GM23338 (cell line): ENCODE data around the gene SLC12A3. TPM values are rescaled to one million over a fixed set of nuclear protein-coding genes. Genes with fewer than 3 reads are reported as not detected.

ENCODE experiments used
- ATAC-seq: fragments of 200-7000 bp; cut with Tn5 transposase; 3 replicates; pipeline ENCODE4 v1.9.1; 2020
- DNase-seq: peaks from one replicate; pipeline ENCODE4 v3.0.0-alpha.2; 2015; ENCODE audit warnings: low spot score
- H2AFZ ChIP-seq: fragments of 200-600 bp; sonication (generic); 2 replicates; pipeline ENCODE4 v1.8.0; 2016; ENCODE audit warnings: antibody characterized with exemption, mild to moderate bottlenecking, moderate library complexity
- H3F3A ChIP-seq: fragments of 200-600 bp; sonication (generic); replicated peaks from 2 replicates; pipeline ENCODE4 v1.8.0; 2017; ENCODE audit warnings: antibody characterized with exemption, mixed run types, low read depth
- H3K27ac ChIP-seq: fragments of 200-600 bp; sonication (generic); 2 replicates; pipeline ENCODE4 v1.6.1; 2016; ENCODE audit warnings: low read depth
- H3K27me3 ChIP-seq: fragments of 200-600 bp; sonication (generic); 2 replicates; pipeline ENCODE4 v1.8.0; 2016; ENCODE audit warnings: mild to moderate bottlenecking, mixed run types, moderate library complexity; ENCODE audit not compliant: insufficient read depth
- H3K36me3 ChIP-seq: fragments of 200-600 bp; sonication (generic); 2 replicates; pipeline ENCODE4 v1.8.0; 2016; ENCODE audit warnings: mild to moderate bottlenecking; ENCODE audit not compliant: insufficient read depth
- H3K4me1 ChIP-seq: fragments of 200-600 bp; sonication (generic); 2 replicates; pipeline ENCODE4 v1.8.0; 2016; ENCODE audit warnings: mild to moderate bottlenecking, moderate library complexity; ENCODE audit not compliant: insufficient read depth
- H3K4me2 ChIP-seq: fragments of 200-600 bp; sonication (generic); 2 replicates; pipeline ENCODE4 v1.7.1; 2017; ENCODE audit warnings: mixed run types
- H3K4me3 ChIP-seq: fragments of 200-600 bp; sonication (generic); 2 replicates; pipeline ENCODE4 v1.6.1; 2016; ENCODE audit warnings: mixed run types
- H3K79me2 ChIP-seq: fragments of 200-600 bp; sonication (generic); replicated peaks from 2 replicates; pipeline ENCODE4 v1.8.0; 2017; ENCODE audit warnings: mild to moderate bottlenecking; ENCODE audit not compliant: insufficient read depth
- H3K9me2 ChIP-seq: fragments of 200-600 bp; sonication (generic); 2 replicates; pipeline ENCODE4 v1.8.0; 2017; ENCODE audit not compliant: insufficient read depth
- H4K20me1 ChIP-seq: fragments of 200-600 bp; sonication (generic); replicated peaks from 2 replicates; pipeline ENCODE4 v1.8.0; 2017; ENCODE audit warnings: mild to moderate bottlenecking; ENCODE audit not compliant: insufficient read depth
- H3K27ac Mint-ChIP-seq: 2 replicates; pipeline ENCODE4 v1.8.0; 2020; ENCODE audit warnings: inconsistent platforms, mild to moderate bottlenecking, moderate library complexity, mixed read lengths
- H3K27me3 Mint-ChIP-seq: 3 replicates; pipeline ENCODE4 v1.8.0; 2022; ENCODE audit warnings: low read depth, mild to moderate bottlenecking, moderate library complexity, mixed read lengths, inconsistent platforms; ENCODE audit not compliant: insufficient read depth, poor library complexity
- H3K36me3 Mint-ChIP-seq: 3 replicates; pipeline ENCODE4 v1.8.0; 2021; ENCODE audit warnings: low read depth, mild to moderate bottlenecking, inconsistent platforms, moderate library complexity, mixed read lengths
- H3K4me1 Mint-ChIP-seq: 3 replicates; pipeline ENCODE4 v1.8.0; 2020; ENCODE audit warnings: mild to moderate bottlenecking, inconsistent platforms, mixed read lengths
- H3K4me3 Mint-ChIP-seq: 3 replicates; pipeline ENCODE4 v1.8.0; 2021; ENCODE audit warnings: moderate library complexity, mild to moderate bottlenecking, inconsistent platforms, mixed read lengths
- H3K9me3 Mint-ChIP-seq: 3 replicates; pipeline ENCODE4 v1.8.0; 2020; ENCODE audit warnings: moderate library complexity, mild to moderate bottlenecking, inconsistent platforms, mixed read lengths
- CREB1 ChIP-seq: fragments of 250-450 bp; sonication (Bioruptor Pico); IDR thresholded peaks from 2 replicates; pipeline ENCODE4 v1.5.0; 2020; ENCODE audit warnings: low read depth, mild to moderate bottlenecking, moderate library complexity
- ETS1 ChIP-seq: IDR thresholded peaks from 2 replicates; pipeline ENCODE4 v1.6.1; 2016; ENCODE audit warnings: antibody characterized with exemption
- EZH2 ChIP-seq: fragments of 200-600 bp; sonication (generic); IDR thresholded peaks from one replicate; pipeline ENCODE4 v1.8.0; 2017; ENCODE audit warnings: antibody characterized with exemption, mild to moderate bottlenecking, low read depth; ENCODE audit not compliant: unreplicated experiment
- EZH2phosphoT487 ChIP-seq: fragments of 200-600 bp; sonication (generic); IDR thresholded peaks from one replicate; pipeline ENCODE4 v1.8.1; 2018; ENCODE audit warnings: antibody characterized with exemption; ENCODE audit not compliant: unreplicated experiment
- JUNB ChIP-seq: IDR thresholded peaks from one replicate; pipeline ENCODE4 v1.6.1; 2016; ENCODE audit warnings: antibody characterized with exemption; ENCODE audit not compliant: unreplicated experiment
- NANOG ChIP-seq: IDR thresholded peaks from 2 replicates; pipeline ENCODE4 v1.6.1; 2016; ENCODE audit warnings: antibody characterized with exemption, borderline replicate concordance
- POLR2AphosphoS5 ChIP-seq: IDR thresholded peaks from 2 replicates; pipeline ENCODE4 v1.6.1; 2016; ENCODE audit warnings: antibody characterized with exemption, low read depth
- REST ChIP-seq: IDR thresholded peaks from one replicate; pipeline ENCODE4 v1.6.1; 2018; ENCODE audit warnings: antibody characterized with exemption; ENCODE audit not compliant: unreplicated experiment
- STAT1 ChIP-seq: IDR thresholded peaks from one replicate; pipeline ENCODE4 v1.6.1; 2016; ENCODE audit warnings: antibody characterized with exemption; ENCODE audit not compliant: unreplicated experiment
- ZNF114 ChIP-seq: fragments of 250-450 bp; sonication (Bioruptor Pico); IDR thresholded peaks from 2 replicates; pipeline ENCODE4 v1.5.0; 2020; ENCODE audit warnings: mild to moderate bottlenecking, moderate library complexity
- ZNF331 ChIP-seq: fragments of 250-450 bp; sonication (Bioruptor Pico); IDR thresholded peaks from 2 replicates; pipeline ENCODE4 v1.5.0; 2020; ENCODE audit warnings: low read depth, mild to moderate bottlenecking, moderate library complexity
- polyA plus RNA-seq: library from polyadenylated mRNA; unstranded; fragments of >200 nt; fragmentation: Nextera tagmentation; extraction: Ambion mirVana; gene quantifications from 2 replicates; pipeline ENCODE4 v1.2.1, GENCODE V29; 2016
- total RNA-seq: library from RNA; depleted of rRNA; stranded (reverse); fragments of >200 nt; shearing (Covaris generic); gene quantifications from 2 replicates; pipeline ENCODE4 v1.2.3, GENCODE V29; 2014
- TF ChIP-seq, protein P1 (sequence below): fragments of 250-450 bp; sonication (Bioruptor Pico); IDR thresholded peaks from 2 replicates; pipeline ENCODE4 v1.5.0; 2020; ENCODE audit warnings: mild to moderate bottlenecking, moderate library complexity
- TF ChIP-seq, protein P2 (sequence below), 2 experiments: fragments of 200-600 bp in 1 of 2; sonication (generic) in 1 of 2; conservative IDR thresholded peaks; 2 replicates each; pipeline versions ENCODE4 v1.5.1 to v1.6.1; 2016 to 2017; ENCODE audit warnings: antibody characterized with exemption in 2 of 2, low read depth in 2 of 2, mild to moderate bottlenecking in 2 of 2, moderate library complexity in 1 of 2

SLC12A3 gene
- total and polyA plus RNA-seq, 2 experiments from 2014 or later, result not detected

DNA sequence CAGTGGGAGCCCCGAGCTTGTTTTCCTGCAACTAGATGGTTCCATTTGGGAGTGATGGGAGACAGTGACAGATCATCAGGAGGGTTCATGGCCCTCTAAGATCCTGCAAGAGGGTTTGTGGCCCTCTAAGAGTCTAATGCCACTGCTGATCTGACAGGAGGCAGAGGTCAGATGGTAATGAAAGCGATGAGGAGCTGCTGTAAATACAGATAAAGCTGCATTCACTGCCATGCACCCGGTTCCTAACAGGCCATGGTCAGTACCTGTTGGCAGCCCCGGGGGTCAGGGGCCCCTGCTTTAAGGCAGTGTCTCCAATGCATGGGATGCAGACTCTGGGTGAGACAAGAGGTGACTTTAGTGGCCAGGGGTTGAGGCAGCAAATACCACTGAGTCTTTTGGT is 30.8 kb downstream of the SLC12A3 start:
- Mint-ChIP-seq H3K4me1 (no peaks in the 10 kb centered on the region), H3K36me3 (no peaks in the 10 kb centered on the region), H3K27me3 (peaks cover 4% of the 10 kb centered on the region), H3K27ac (no peak overlapping the region), H3K4me3 (no peak overlapping the region), H3K9me3 (no peaks in the 10 kb centered on the region)
- no peak for TF ChIP-seq JUNB
- TF ChIP-seq CREB1 (CRISPR knock-in tag), result no peak
- no peak for TF ChIP-seq EZH2phosphoT487
- TF ChIP-seq ZNF331 (CRISPR knock-in tag), result no peak
- no peak for TF ChIP-seq REST
- TF ChIP-seq NANOG, result no peak
- TF ChIP-seq ZNF114 (CRISPR knock-in tag), result no peak
- TF ChIP-seq POLR2AphosphoS5, result no peak
- no peak for TF ChIP-seq ETS1
- TF ChIP-seq EZH2, result no peak
- TF ChIP-seq, protein P1, sequence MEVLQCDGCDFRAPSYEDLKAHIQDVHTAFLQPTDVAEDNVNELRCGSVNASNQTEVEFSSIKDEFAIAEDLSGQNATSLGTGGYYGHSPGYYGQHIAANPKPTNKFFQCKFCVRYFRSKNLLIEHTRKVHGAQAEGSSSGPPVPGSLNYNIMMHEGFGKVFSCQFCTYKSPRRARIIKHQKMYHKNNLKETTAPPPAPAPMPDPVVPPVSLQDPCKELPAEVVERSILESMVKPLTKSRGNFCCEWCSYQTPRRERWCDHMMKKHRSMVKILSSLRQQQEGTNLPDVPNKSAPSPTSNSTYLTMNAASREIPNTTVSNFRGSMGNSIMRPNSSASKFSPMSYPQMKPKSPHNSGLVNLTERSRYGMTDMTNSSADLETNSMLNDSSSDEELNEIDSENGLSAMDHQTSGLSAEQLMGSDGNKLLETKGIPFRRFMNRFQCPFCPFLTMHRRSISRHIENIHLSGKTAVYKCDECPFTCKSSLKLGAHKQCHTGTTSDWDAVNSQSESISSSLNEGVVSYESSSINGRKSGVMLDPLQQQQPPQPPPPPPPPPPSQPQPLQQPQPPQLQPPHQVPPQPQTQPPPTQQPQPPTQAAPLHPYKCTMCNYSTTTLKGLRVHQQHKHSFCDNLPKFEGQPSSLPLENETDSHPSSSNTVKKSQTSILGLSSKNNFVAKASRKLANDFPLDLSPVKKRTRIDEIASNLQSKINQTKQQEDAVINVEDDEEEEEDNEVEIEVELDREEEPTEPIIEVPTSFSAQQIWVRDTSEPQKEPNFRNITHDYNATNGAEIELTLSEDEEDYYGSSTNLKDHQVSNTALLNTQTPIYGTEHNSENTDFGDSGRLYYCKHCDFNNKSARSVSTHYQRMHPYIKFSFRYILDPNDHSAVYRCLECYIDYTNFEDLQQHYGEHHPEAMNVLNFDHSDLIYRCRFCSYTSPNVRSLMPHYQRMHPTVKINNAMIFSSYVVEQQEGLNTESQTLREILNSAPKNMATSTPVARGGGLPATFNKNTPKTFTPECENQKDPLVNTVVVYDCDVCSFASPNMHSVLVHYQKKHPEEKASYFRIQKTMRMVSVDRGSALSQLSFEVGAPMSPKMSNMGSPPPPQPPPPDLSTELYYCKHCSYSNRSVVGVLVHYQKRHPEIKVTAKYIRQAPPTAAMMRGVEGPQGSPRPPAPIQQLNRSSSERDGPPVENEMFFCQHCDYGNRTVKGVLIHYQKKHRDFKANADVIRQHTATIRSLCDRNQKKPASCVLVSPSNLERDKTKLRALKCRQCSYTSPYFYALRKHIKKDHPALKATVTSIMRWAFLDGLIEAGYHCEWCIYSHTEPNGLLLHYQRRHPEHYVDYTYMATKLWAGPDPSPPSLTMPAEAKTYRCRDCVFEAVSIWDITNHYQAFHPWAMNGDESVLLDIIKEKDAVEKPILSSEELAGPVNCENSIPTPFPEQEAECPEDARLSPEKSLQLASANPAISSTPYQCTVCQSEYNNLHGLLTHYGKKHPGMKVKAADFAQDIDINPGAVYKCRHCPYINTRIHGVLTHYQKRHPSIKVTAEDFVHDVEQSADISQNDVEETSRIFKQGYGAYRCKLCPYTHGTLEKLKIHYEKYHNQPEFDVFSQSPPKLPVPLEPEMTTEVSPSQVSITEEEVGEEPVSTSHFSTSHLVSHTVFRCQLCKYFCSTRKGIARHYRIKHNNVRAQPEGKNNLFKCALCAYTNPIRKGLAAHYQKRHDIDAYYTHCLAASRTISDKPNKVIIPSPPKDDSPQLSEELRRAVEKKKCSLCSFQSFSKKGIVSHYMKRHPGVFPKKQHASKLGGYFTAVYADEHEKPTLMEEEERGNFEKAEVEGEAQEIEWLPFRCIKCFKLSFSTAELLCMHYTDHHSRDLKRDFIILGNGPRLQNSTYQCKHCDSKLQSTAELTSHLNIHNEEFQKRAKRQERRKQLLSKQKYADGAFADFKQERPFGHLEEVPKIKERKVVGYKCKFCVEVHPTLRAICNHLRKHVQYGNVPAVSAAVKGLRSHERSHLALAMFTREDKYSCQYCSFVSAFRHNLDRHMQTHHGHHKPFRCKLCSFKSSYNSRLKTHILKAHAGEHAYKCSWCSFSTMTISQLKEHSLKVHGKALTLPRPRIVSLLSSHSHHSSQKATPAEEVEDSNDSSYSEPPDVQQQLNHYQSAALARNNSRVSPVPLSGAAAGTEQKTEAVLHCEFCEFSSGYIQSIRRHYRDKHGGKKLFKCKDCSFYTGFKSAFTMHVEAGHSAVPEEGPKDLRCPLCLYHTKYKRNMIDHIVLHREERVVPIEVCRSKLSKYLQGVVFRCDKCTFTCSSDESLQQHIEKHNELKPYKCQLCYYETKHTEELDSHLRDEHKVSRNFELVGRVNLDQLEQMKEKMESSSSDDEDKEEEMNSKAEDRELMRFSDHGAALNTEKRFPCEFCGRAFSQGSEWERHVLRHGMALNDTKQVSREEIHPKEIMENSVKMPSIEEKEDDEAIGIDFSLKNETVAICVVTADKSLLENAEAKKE, result no peak
- TF ChIP-seq STAT1, result no peak
- TF ChIP-seq, protein P2, sequence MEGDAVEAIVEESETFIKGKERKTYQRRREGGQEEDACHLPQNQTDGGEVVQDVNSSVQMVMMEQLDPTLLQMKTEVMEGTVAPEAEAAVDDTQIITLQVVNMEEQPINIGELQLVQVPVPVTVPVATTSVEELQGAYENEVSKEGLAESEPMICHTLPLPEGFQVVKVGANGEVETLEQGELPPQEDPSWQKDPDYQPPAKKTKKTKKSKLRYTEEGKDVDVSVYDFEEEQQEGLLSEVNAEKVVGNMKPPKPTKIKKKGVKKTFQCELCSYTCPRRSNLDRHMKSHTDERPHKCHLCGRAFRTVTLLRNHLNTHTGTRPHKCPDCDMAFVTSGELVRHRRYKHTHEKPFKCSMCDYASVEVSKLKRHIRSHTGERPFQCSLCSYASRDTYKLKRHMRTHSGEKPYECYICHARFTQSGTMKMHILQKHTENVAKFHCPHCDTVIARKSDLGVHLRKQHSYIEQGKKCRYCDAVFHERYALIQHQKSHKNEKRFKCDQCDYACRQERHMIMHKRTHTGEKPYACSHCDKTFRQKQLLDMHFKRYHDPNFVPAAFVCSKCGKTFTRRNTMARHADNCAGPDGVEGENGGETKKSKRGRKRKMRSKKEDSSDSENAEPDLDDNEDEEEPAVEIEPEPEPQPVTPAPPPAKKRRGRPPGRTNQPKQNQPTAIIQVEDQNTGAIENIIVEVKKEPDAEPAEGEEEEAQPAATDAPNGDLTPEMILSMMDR (conservative IDR thresholded peaks at IDR 0.05; ENCODE audit: low read depth in 2 of 2), result no peak
- Histone ChIP-seq H3K27ac (no peak overlapping the region), H2AFZ (no peak overlapping the region), H3K36me3 (no peaks in the 10 kb centered on the region), H3K4me1 (no peaks in the 10 kb centered on the region), H3F3A (no peaks in the 10 kb centered on the region), H3K4me2 (no peak overlapping the region), H4K20me1 (no peaks in the 10 kb centered on the region), H3K27me3 (no peaks in the 10 kb centered on the region), H3K9me2 (no peaks in the 10 kb centered on the region), H3K4me3 (no peak overlapping the region), H3K79me2 (no peaks in the 10 kb centered on the region)
- ATAC-seq (no peak), DNase-seq (no peak)
